KOPT-K1 (cell line): ENCODE data around the gene UTP25.
A peak's percentile ranks its signal among the peaks of the same experiment; 100 is the strongest.
"Not testable (repeated sequence)": the region's sequence is repeated elsewhere in the genome, so short reads cannot be mapped to it uniquely, and the experiment has no call there.

Experiments
- H3K27ac ChIP-seq: fragments of 200-600 bp; sonication (generic); 2 replicates; pipeline ENCODE4 v1.5.1; 2016; ENCODE audit warnings: antibody characterized with exemption, mild to moderate bottlenecking, low read depth, low read length; ENCODE audit not compliant: poor library complexity, severe bottlenecking
- H3K36me3 ChIP-seq: fragments of 200-600 bp; sonication (generic); 2 replicates; pipeline ENCODE4 v1.5.1; 2017; ENCODE audit warnings: antibody characterized with exemption, mild to moderate bottlenecking, low read length, moderate library complexity; ENCODE audit not compliant: insufficient read depth
- H3K9me3 ChIP-seq: fragments of 200-600 bp; sonication (generic); 2 replicates; pipeline ENCODE4 v1.5.1; 2017; ENCODE audit warnings: antibody characterized with exemption, low read length, mild to moderate bottlenecking; ENCODE audit not compliant: insufficient read depth, poor library complexity, severe bottlenecking

Gene UTP25, protein sequence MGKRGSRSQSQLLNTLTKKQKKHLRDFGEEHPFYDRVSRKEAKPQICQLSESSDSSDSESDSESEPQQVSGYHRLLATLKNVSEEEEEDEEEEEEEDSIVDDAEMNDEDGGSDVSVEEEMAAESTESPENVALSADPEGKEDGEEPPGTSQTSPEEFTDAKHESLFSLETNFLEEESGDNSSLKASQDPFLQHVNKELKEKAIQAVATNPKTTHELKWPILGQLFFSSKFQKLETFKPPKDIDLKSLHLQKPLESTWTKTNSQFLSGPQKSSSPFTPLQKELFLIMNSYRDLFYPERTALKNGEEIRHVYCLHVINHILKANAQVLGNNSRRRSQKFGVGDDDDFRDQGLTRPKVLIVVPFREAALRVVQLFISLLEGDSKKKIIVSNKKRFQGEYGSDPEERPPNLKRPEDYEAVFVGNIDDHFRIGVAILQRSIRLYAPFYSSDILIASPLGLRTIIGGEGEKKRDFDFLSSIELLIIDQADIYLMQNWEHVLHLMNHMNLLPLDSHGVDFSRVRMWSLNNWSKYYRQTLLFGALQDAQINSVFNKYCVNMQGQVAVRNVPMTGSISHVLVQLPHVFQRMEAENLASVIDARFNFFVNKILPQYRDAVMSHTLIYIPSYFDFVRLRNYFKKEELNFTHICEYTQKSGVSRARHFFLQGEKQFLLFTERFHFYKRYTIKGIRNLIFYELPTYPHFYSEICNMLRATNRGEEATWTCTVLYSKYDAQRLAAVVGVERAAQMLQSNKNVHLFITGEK

GRCh38 chr1:209827384-209828262, at the start of gene UTP25:
TSS of gene UTP25 (plus strand) at chr1:209827972. CDS start at chr1:209828064, 92 bp downstream.
- peaks cover 24% of the 10 kb centered on the region for H3K36me3 ChIP-seq
- no peaks in the 10 kb centered on the region for H3K9me3 ChIP-seq
- peak within 1 kb of the TSS; percentile 59 for H3K27ac ChIP-seq

GRCh38 chr1:209778102-209778501, 49.7 kb upstream of the UTP25 start:
- no peak overlapping the region for H3K27ac ChIP-seq
- peaks cover 100% of the 10 kb centered on the region for H3K36me3 ChIP-seq
- no peaks in the 10 kb centered on the region for H3K9me3 ChIP-seq

GRCh38 chr1:209780268-209780667, 47.5 kb upstream of the UTP25 start:
- Histone ChIP-seq H3K27ac (no peak overlapping the region), H3K9me3 (no peaks in the 10 kb centered on the region), H3K36me3 (peaks cover 80% of the 10 kb centered on the region)

- H3K27ac ChIP-seq = peak overlapping the region; percentile 77
- no peaks in the 10 kb centered on the region for H3K9me3 ChIP-seq
- peaks cover 49% of the 10 kb centered on the region for H3K36me3 ChIP-seq
Measured at GRCh38 chr1:209783386-209783785, 44.4 kb upstream of the UTP25 start.

GRCh38 chr1:209784265-209785169, 43.3 kb upstream of the UTP25 start, which contains the start of gene C1orf74:
TSS of gene C1orf74 (minus strand) at chr1:209784559. CDS start at chr1:209783634, 925 bp downstream.
- peak within 1 kb of the TSS; percentile 77 for H3K27ac ChIP-seq
- H3K9me3 ChIP-seq = no peaks in the 10 kb centered on the region
- H3K36me3 ChIP-seq = peaks cover 38% of the 10 kb centered on the region

- Histone ChIP-seq H3K36me3 (peaks cover 27% of the 10 kb centered on the region), H3K27ac (no peak overlapping the region), H3K9me3 (no peaks in the 10 kb centered on the region)
Measured at GRCh38 chr1:209785592-209785991, 42.2 kb upstream of the UTP25 start.

DNA sequence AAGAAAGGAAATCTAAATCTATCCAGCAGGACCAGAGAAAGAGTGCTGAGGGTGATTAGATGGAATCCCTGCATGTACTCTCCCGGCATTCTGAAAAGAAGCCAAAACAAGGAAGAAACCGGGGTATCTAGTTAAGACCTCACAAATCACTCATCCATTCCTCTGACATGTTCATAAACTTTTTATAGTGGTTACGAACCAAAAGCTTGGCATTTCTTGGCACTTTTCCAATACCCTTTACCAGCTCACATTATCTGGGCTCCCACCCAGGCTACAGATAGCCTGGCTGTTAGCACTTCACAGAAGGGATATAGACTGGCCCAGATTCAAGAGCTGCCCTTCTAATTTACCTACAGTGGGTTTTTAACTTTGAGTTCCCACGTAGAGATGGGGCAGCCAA, 41.6 kb upstream of the UTP25 start:
- H3K36me3 ChIP-seq = peaks cover 21% of the 10 kb centered on the region
- no peaks in the 10 kb centered on the region for H3K9me3 ChIP-seq
- no peak overlapping the region for H3K27ac ChIP-seq

DNA sequence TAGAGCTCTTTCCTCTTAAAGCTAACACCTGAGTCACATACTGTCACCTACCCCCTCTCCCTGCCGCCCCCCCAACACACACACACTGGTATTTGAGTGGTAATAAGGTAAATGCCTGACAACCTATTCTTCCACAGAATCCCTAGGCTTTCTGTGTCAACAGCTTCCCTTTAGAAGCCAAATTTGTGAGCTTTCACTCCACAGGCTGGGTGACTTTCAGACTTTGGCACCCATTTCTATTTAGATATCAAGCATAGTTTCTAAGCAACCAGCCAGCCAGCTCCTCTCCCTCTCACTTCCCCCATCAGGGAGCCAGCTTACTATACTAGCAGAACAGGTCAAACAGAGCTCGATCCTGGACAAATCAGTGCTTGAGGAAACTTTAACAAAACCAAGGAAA, 40.2 kb upstream of the UTP25 start:
- H3K9me3 ChIP-seq = no peaks in the 10 kb centered on the region
- peaks cover 7% of the 10 kb centered on the region for H3K36me3 ChIP-seq
- H3K27ac ChIP-seq = no peak overlapping the region

- no peak overlapping the region for H3K27ac ChIP-seq
- no peaks in the 10 kb centered on the region for H3K9me3 ChIP-seq
- H3K36me3 ChIP-seq = no peaks in the 10 kb centered on the region
Measured at GRCh38 chr1:209789245-209789644, 38.5 kb upstream of the UTP25 start.

GRCh38 chr1:209790286-209791193, 37.2 kb upstream of the UTP25 start:
- H3K27ac ChIP-seq = no peak overlapping the region
- H3K36me3 ChIP-seq = no peaks in the 10 kb centered on the region
- no peaks in the 10 kb centered on the region for H3K9me3 ChIP-seq

- Histone ChIP-seq H3K27ac (no peak overlapping the region), H3K36me3 (no peaks in the 10 kb centered on the region), H3K9me3 (no peaks in the 10 kb centered on the region)
Measured at GRCh38 chr1:209791920-209792319, 35.9 kb upstream of the UTP25 start.

GRCh38 chr1:209793711-209794110, 34.1 kb upstream of the UTP25 start:
- not testable (repeated sequence) for H3K36me3 ChIP-seq, H3K27ac ChIP-seq, H3K9me3 ChIP-seq

DNA sequence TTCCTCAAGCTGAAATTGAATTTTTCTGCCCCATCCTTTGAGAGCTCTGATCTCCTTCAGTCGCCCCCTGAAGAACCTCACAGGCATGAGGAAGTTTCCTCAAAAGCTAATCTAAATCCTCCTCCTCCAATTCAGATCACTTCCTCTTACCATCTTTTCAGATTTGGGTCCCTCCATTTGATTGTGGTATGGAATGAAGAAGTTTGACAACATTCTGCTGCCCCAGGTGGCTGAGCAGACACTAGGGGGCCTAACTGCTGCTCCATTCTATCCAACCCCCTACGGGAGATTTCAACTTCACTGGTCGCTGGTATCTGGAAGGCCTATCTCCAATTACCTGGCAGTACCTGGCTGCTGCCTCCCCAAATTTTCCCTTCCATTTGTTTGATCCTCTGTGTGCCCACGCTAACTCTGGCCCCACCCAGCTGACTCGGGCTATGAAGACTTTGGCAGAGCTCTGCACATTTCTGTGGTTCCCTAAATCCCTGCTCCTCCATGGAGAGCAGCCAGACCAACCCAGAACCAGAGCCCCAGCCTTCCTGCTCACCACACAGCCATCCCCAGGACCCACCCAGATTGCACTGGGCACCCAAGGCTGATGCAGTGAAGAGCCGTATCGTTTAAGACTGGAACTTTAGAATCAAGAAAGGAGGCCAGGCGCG, 29.7 kb upstream of the UTP25 start:
- H3K36me3 ChIP-seq = no peaks in the 10 kb centered on the region
- H3K27ac ChIP-seq = no peak overlapping the region
- H3K9me3 ChIP-seq = no peaks in the 10 kb centered on the region
